Measurements from ENCODE around the gene SERINC1.
A peak's percentile ranks its signal among the peaks of the same experiment; 100 is the strongest.

- TF ChIP-seq CTCF (IDR thresholded peaks at IDR 0.05; ENCODE audit: low read length) (peak; percentile 40), EZH2phosphoT487 (IDR thresholded peaks at IDR 0.05; ENCODE audit: low read length) (no peak), EZH2 (optimal IDR thresholded peaks at IDR 0.05; ENCODE audit: low read depth, low read length) (no peak)
Observed at GRCh38 chr6:122476131-122476530, 4.5 kb upstream of the SERINC1 start.
